ENCODE data around the gene SIRPB2. TPM values are rescaled to one million over a fixed set of nuclear protein-coding genes. Genes with fewer than 3 reads are reported as not detected.
A peak's percentile ranks its signal among the peaks of the same experiment; 100 is the strongest.

The SIRPB2 gene
- total RNA-seq, 6 experiments from 2014 or later = not detected

DNA sequence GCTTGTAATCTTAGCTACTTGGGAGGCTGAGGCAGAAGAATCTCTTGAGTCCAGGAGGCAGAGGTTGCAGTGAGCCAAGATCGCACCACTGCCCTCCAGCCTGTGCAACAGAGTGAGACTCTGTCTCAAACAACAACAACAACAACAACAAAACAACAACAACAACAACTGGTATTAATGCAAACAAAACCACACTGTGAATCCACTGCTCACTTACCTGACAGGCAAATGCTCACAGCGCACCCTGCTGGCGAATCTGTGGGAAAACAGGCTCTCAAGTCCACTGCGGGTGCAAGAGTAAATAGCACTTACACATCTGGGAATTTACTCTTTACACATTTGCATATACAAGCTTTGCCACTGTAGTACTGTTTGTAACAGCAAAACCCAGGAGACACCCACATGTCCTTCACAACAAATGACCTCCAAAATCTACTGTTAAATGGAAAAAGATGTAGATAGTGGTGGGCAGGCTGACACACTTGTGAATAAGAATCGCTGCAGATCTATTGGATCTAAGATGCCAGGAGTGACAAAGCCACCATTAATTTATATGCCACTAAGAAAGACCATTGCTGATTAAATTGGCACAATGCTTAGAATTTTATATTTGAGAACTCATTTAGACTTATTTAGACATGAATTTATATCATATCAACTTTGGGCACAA, 53.9 kb downstream of the SIRPB2 start:
- peaks cover 31% of the 10 kb centered on the region for H3K4me1 Mint-ChIP-seq (ENCODE audit: low read depth)
- TF ChIP-seq CTCF (IDR thresholded peaks at IDR 0.05) = peak; percentile 97
- no peak overlapping the region for H3K4me3 Mint-ChIP-seq
- no peaks in the 10 kb centered on the region for H3K9me3 Mint-ChIP-seq
- H3K27ac Mint-ChIP-seq = no peak overlapping the region
- H3K27me3 Mint-ChIP-seq (ENCODE audit: insufficient read depth) = peaks cover 2% of the 10 kb centered on the region
- DNase-seq = peak; percentile 70
- H3K36me3 Mint-ChIP-seq (ENCODE audit: low read depth) = peaks cover 9% of the 10 kb centered on the region

DNA sequence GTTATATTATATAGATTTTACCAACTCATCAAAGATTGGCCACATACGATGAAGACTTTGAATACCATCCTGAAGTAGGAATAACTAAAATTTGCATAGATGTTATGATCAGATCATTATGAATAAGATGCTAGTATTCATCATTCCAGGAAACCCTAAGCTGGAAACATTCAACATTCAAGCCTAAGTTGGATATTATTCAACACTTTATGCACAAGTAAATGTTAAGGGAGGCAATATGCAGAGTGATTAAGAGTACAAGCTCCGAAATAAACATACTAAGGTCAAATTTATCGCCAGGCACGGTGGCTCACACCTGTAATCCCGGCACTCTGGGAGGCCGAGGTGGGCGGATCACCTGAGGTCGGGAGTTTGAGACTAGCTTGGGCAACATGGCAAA, 55.0 kb downstream of the SIRPB2 start:
- H3K9me3 Mint-ChIP-seq = no peaks in the 10 kb centered on the region
- DNase-seq = no peak
- H3K4me1 Mint-ChIP-seq (ENCODE audit: low read depth) = peaks cover 31% of the 10 kb centered on the region
- H3K27me3 Mint-ChIP-seq (ENCODE audit: insufficient read depth) = peaks cover 2% of the 10 kb centered on the region
- TF ChIP-seq CTCF (IDR thresholded peaks at IDR 0.05) = no peak
- no peak overlapping the region for H3K4me3 Mint-ChIP-seq
- no peak overlapping the region for H3K27ac Mint-ChIP-seq
- no peaks in the 10 kb centered on the region; the same call in 1 of the 2 replicates for H3K36me3 Mint-ChIP-seq (ENCODE audit: low read depth)

DNA sequence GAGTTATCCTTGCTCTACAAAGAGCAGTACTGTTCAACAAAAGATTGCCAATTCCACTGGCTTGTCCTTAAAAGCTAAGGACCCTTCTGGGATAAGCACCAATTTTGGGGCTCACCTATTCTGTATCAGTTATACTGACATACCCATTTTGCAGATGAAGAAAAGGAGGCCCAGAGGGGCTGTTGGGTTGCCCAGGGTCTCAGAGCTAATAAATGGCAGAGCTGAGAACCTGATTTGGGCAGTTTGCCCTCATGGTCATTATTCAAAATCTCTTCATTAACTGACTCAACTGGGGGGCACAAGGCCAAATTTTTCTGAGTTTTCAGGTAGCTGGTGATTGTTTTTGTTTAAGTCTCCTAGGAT, 55.9 kb downstream of the SIRPB2 start:
- no peak overlapping the region for H3K4me3 Mint-ChIP-seq
- H3K4me1 Mint-ChIP-seq (ENCODE audit: low read depth) = peaks cover 33% of the 10 kb centered on the region
- DNase-seq = no peak
- H3K27ac Mint-ChIP-seq = peak overlapping the region; percentile 24; the same call in 1 of the 2 replicates
- H3K27me3 Mint-ChIP-seq (ENCODE audit: insufficient read depth) = peaks cover 2% of the 10 kb centered on the region
- no peaks in the 10 kb centered on the region for H3K9me3 Mint-ChIP-seq
- H3K36me3 Mint-ChIP-seq (ENCODE audit: low read depth) = no peaks in the 10 kb centered on the region; the same call in 1 of the 2 replicates
- no peak for TF ChIP-seq CTCF (IDR thresholded peaks at IDR 0.05)

GRCh38 chr20:1434571-1435336, 56.5 kb downstream of the SIRPB2 start:
- H3K36me3 Mint-ChIP-seq (ENCODE audit: low read depth) = no peaks in the 10 kb centered on the region; the same call in none of the 2 replicates

GRCh38 chr20:1431158-1431557, 60.1 kb downstream of the SIRPB2 start:
- TF ChIP-seq CTCF (IDR thresholded peaks at IDR 0.05) = no peak
- Mint-ChIP-seq H3K27me3 (ENCODE audit: insufficient read depth) (peaks cover 2% of the 10 kb centered on the region; the same call in 1 of the 2 replicates), H3K36me3 (ENCODE audit: low read depth) (no peaks in the 10 kb centered on the region; the same call in none of the 2 replicates), H3K4me1 (ENCODE audit: low read depth) (peaks cover 46% of the 10 kb centered on the region), H3K27ac (no peak overlapping the region), H3K4me3 (no peak overlapping the region), H3K9me3 (no peaks in the 10 kb centered on the region)
- no peak for DNase-seq

More at GRCh38 chr20:1434571-1435336, 56.5 kb downstream of the SIRPB2 start:
- peak; percentile 91 for DNase-seq
- Mint-ChIP-seq H3K4me3 (no peak overlapping the region), H3K9me3 (no peaks in the 10 kb centered on the region), H3K27ac (peak overlapping the region; percentile 24; the same call in 1 of the 2 replicates), H3K4me1 (ENCODE audit: low read depth) (peaks cover 39% of the 10 kb centered on the region), H3K27me3 (ENCODE audit: insufficient read depth) (peaks cover 3% of the 10 kb centered on the region)
- TF ChIP-seq CTCF (IDR thresholded peaks at IDR 0.05) = no peak

Data from HFFc6 (cell line).